Gastroesophageal sphincter (tissue), 4 donors: ENCODE data around the gene ERBB4. TPM values are rescaled to one million over a fixed set of nuclear protein-coding genes. Genes with fewer than 3 reads are reported as not detected.

Experiments
- ATAC-seq: fragments of 150-250 bp; one replicate; pipeline ENCODE4 v1.9.1; 2016; ENCODE audit warnings: mild to moderate bottlenecking, moderate library complexity
- H3K27ac ChIP-seq, 4 donors: fragments of 200-600 bp; sonication (generic) in 3 of 4; 1 replicate in 3 of 4; 2 replicates in 1 of 4; pipeline ENCODE4 v1.5.1; 2016 to 2019
- H3K27me3 ChIP-seq: fragments of 200-600 bp; sonication (generic); one replicate; pipeline ENCODE4 v1.5.1; 2019
- H3K36me3 ChIP-seq, 2 donors: fragments of 200-600 bp; sonication (generic); one replicate each; pipeline ENCODE4 v1.5.1; 2019; ENCODE audit warnings: control low read depth in 1 of 2
- H3K4me1 ChIP-seq, 3 donors: fragments of 200-600 bp; sonication (generic); 1 replicate in 2 of 3; 2 replicates in 1 of 3; pipeline ENCODE4 v1.5.1; 2016 to 2019; ENCODE audit warnings: control low read depth in 2 of 3
- H3K4me3 ChIP-seq, 2 donors: fragments of 200-600 bp; sonication (generic); one replicate each; pipeline ENCODE4 v1.5.1; 2019; ENCODE audit warnings: mild to moderate bottlenecking in 1 of 2, moderate library complexity in 1 of 2
- H3K9me3 ChIP-seq, 3 donors: fragments of 200-600 bp; sonication (generic); one replicate each; pipeline ENCODE4 v1.5.1; 2017 to 2019; ENCODE audit warnings: control low read depth in 2 of 3
- EP300 ChIP-seq: sonication (generic); formaldehyde crosslinking; IDR thresholded peaks from one replicate; pipeline ENCODE4 v1.6.1; 2017; ENCODE audit warnings: antibody characterized with exemption, mild to moderate bottlenecking
- POLR2A ChIP-seq, 2 donors: fragments of 450-650 bp; IDR thresholded peaks; one replicate each; pipeline ENCODE4 v1.6.1; 2017; ENCODE audit warnings: antibody characterized with exemption in 2 of 2, mild to moderate bottlenecking in 2 of 2, moderate library complexity in 1 of 2
- POLR2AphosphoS5 ChIP-seq: sonication (generic); formaldehyde crosslinking; IDR thresholded peaks from one replicate; pipeline ENCODE4 v1.6.1; 2017; ENCODE audit warnings: antibody characterized with exemption
- WGBS, 2 donors: methylation state at CpG; one replicate each; pipeline ENCODE4 v1.1.5; 2018; ENCODE audit warnings: low coverage in 1 of 2; 5-methylcytosine and 5-hydroxymethylcytosine counted together
- total RNA-seq, 4 donors: library from RNA; depleted of rRNA; stranded (reverse); fragments of >200 nt; gene quantifications; one replicate each; pipeline ENCODE4 v1.1.0, GENCODE V29; 2016
- TF ChIP-seq, protein P1 (sequence below), 4 experiments: fragments of 200-600 bp in 2 of 4; fragments of 450-650 bp in 2 of 4; sonication (generic) in 1 of 4; IDR thresholded peaks; one replicate each; pipeline ENCODE4 v1.5.1; 2017 to 2019; ENCODE audit warnings: antibody characterized with exemption in 4 of 4, mild to moderate bottlenecking in 2 of 4, moderate library complexity in 2 of 4

ERBB4 gene
- total RNA-seq, 4 donors from 2014 or later = 0.16 to 0.92 (median 0.50) TPM

DNA sequence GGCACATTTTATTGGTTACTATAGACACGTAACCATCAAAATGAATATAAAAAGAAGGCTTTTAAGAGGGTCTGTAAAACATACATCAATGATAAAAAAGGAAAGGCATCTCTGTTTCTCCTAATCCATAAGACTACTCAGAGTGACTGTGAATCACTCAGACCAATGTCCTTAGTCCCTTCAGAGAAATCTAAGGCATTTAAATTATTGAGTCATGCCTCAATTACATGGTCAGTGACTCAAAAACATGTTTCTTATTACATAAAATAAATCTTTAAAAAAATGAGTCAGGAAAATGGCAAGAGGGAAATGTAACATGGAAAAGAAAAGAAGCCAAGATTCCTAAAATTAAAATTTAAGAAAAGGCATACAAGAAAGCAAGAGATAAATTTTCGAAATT is 146.6 kb downstream of the ERBB4 start:
- H3K9me3 ChIP-seq = no peaks in the 10 kb centered on the region
- H3K36me3 ChIP-seq = no peaks in the 10 kb centered on the region
- no peaks in the 10 kb centered on the region for H3K27me3 ChIP-seq
- no peaks in the 10 kb centered on the region for H3K4me1 ChIP-seq
- WGBS, 2 donors = 52 to 81% methylated on average over 2 of the region's 2 CpGs
- H3K4me3 ChIP-seq = no peak overlapping the region
- TF ChIP-seq POLR2AphosphoS5 (no peak), EP300 (no peak), POLR2A (IDR thresholded peaks at IDR 0.05) (no peak)
- TF ChIP-seq, protein P1, sequence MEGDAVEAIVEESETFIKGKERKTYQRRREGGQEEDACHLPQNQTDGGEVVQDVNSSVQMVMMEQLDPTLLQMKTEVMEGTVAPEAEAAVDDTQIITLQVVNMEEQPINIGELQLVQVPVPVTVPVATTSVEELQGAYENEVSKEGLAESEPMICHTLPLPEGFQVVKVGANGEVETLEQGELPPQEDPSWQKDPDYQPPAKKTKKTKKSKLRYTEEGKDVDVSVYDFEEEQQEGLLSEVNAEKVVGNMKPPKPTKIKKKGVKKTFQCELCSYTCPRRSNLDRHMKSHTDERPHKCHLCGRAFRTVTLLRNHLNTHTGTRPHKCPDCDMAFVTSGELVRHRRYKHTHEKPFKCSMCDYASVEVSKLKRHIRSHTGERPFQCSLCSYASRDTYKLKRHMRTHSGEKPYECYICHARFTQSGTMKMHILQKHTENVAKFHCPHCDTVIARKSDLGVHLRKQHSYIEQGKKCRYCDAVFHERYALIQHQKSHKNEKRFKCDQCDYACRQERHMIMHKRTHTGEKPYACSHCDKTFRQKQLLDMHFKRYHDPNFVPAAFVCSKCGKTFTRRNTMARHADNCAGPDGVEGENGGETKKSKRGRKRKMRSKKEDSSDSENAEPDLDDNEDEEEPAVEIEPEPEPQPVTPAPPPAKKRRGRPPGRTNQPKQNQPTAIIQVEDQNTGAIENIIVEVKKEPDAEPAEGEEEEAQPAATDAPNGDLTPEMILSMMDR (IDR thresholded peaks at IDR 0.05) = no peak
- no peak overlapping the region for H3K27ac ChIP-seq
- ATAC-seq = no peak

DNA sequence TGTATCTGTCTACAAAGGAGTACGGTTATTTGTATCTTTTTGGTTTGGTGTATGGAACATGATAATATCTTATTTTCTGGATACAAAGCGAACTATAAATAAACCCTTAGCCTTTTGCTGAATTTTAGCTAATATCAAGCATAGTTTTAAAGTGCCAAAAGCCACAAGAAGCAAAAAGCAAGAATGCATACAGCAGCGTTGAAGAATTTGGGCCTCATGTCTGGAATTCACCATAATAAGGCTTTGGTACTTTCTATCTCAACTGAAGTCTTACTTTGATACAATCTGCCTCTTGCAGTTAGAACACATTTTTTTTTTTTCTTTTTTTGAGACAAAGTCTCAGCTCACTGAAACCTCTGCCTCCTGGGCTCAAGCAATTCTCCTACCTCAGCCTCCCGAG is 151.5 kb downstream of the ERBB4 start:
- TF ChIP-seq, protein P1 (IDR thresholded peaks at IDR 0.05) = no peak
- TF ChIP-seq EP300 (no peak), POLR2AphosphoS5 (no peak), POLR2A (IDR thresholded peaks at IDR 0.05) (no peak)
- H3K4me1 ChIP-seq = no peaks in the 10 kb centered on the region
- WGBS, 2 donors = 85 to 90% methylated on average over 3 to 4 of the region's 4 CpGs

DNA sequence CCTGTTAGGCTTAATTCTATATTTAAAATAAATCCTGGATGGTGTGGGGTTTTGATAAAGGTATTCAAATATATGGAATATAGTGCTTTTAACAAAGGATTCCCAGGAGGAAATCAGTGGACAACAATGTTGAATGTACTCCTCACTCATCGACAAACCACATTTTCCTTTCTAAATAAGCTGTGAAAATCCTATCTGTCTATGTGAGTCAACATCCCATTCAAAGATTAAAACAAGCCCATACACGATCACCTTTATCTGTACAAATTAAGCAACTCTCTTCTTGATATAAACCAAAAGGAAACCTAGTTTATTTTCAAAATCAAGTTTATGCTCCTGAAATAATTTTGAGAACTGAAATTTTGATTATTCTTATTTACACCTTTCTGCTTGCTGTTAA is 153.4 kb downstream of the ERBB4 start:
- Histone ChIP-seq H3K4me1 (no peaks in the 10 kb centered on the region), H3K36me3 (no peaks in the 10 kb centered on the region), H3K27ac (no peak overlapping the region), H3K27me3 (no peaks in the 10 kb centered on the region), H3K9me3 (no peaks in the 10 kb centered on the region), H3K4me3 (no peak overlapping the region)
- TF ChIP-seq, protein P1 (IDR thresholded peaks at IDR 0.05) = no peak
- TF ChIP-seq EP300 (no peak), POLR2AphosphoS5 (no peak)
- no peak for ATAC-seq
- WGBS, 2 donors = 57 to 72% methylated on average over 2 of the region's 2 CpGs

More for the DNA sequence above, 151.5 kb downstream of the ERBB4 start:
- Histone ChIP-seq H3K9me3 (no peaks in the 10 kb centered on the region), H3K27ac (no peak overlapping the region), H3K4me3 (no peak overlapping the region), H3K36me3 (no peaks in the 10 kb centered on the region), H3K27me3 (no peaks in the 10 kb centered on the region)
- no peak for ATAC-seq

DNA sequence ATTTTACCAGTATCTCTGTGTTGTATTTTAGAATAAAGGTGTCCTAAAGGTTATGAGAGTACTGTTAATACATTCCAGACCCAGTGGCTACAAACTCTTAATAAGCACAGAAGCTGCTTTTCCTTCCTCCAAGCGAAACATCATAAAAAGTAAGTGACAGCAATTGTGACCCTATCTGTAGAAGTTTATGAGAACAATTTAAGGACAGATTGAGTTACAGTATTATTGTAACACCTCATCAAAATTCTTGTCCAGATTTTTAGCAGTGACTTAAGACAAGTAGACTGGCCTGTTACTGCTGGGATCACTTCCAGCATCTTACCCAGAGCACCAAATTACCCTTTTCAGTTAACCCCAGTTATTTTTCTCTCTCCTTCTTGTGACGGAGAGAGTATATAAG is 154.6 kb downstream of the ERBB4 start:
- no peak overlapping the region for H3K27ac ChIP-seq
- H3K4me3 ChIP-seq = no peak overlapping the region
- H3K9me3 ChIP-seq = no peaks in the 10 kb centered on the region
- H3K36me3 ChIP-seq = no peaks in the 10 kb centered on the region
- TF ChIP-seq EP300 (no peak), POLR2A (IDR thresholded peaks at IDR 0.05) (no peak), POLR2AphosphoS5 (no peak)
- TF ChIP-seq, protein P1 (IDR thresholded peaks at IDR 0.05) = no peak
- no peaks in the 10 kb centered on the region for H3K27me3 ChIP-seq
- H3K4me1 ChIP-seq = no peaks in the 10 kb centered on the region
- 47 to 50% methylated on average over 2 of the region's 2 CpGs for WGBS, 2 donors
- no peak for ATAC-seq

DNA sequence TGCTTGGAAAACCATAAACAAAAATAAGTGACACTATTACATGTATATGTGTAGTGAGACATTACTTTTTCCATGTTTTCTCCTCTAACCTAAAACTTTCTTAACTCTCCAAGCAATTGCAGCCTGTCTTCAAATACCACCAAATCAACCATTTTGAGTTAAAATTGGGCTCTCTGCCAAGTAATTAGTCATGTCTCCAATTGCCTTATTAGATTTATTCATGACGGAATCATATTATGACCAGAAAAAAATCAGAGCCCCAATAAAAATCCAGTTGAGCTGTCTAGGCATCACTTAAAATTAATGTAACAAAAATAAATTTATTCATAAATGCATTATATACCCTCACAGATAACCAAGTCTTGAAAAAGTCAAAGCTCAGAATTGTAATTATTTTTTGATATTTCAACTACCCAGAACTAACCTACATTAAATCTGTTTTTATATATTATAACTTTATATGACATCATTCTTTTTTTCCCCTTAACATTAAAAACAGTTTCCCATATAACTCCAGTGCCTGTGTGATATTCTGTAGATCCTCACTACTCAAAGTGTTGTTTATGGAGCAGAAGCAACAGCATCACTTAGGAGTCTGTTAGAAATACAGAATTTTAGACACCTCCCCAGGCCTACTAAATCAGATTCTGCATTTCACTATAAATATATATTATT is 157.0 kb downstream of the ERBB4 start:
- H3K4me3 ChIP-seq = no peak overlapping the region
- H3K4me1 ChIP-seq = no peaks in the 10 kb centered on the region
- no peaks in the 10 kb centered on the region for H3K36me3 ChIP-seq
- H3K27me3 ChIP-seq = no peaks in the 10 kb centered on the region
- 50 to 65% methylated on average over 1 of the region's 1 CpG for WGBS, 2 donors
- H3K9me3 ChIP-seq = no peaks in the 10 kb centered on the region
- ATAC-seq = no peak
- TF ChIP-seq, protein P1 (IDR thresholded peaks at IDR 0.05) = no peak
- TF ChIP-seq EP300 (no peak), POLR2AphosphoS5 (no peak), POLR2A (IDR thresholded peaks at IDR 0.05) (no peak)
- H3K27ac ChIP-seq = no peak overlapping the region
